ENCODE data around the gene CD48. TPM values are rescaled to one million over a fixed set of nuclear protein-coding genes. Genes with fewer than 3 reads are reported as not detected.

CD48 gene
- total RNA-seq, 1 experiment from 2014 or later, result 0.20 TPM

DNA sequence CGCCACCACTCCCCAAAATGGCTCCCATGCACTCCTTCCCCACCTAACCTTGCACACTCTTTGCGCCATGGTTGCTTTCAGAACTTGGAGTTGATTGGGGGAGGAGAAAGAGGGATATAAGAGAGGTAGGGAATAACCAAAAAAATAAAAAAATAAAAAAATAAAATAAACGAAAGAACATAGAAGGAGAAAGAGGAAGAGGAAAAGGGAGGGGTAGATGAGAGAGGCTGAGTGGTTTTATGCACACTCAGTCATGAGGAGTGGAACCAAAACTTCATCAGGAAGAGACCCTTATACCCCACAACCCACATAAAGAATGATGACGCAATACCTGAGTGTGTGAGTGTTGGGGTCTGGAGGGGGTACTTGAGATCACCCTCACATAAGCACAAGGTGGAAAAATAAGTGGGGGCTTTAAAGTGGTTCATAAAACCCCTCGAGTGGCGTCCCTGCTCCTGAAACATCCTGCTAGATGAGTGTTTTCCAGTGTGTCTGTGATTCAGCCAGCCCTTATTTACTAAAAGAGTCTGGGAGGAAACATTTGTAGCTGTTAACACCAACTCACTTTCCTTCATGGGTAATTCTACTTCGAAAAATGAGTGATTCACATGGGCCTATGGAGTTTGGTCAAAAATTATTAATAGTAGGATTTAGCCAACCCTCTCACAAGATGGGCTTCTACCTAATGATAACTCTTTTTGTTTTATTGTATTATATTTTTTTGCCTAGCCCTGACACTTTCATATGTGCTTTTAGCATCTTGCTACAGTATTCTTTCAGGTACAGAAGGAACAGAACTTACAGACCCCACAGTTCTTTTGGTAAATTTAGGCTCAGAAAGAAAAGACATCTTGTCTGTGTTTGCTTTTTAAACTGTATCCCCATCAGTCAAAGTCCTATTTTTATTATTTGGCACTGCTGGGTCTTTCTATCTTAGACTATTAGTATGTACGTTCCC lies 70.0 kb downstream of the CD48 start:
- H3K36me3 ChIP-seq (ENCODE audit: control insufficient read depth in 1 of 2, insufficient read depth in 2 of 2, low read length in 2 of 2), result no peaks in the 10 kb centered on the region
- H3K4me2 ChIP-seq (ENCODE audit: low read length), result no peak overlapping the region
- no peak overlapping the region for H3K27ac ChIP-seq (ENCODE audit: low read depth, low read length)
- ChIA-PET CTCF (no interaction called here), RAD21 (ENCODE audit: low non-redundant PET in 1 of 2, low total read pairs in 2 of 2, uncharacterized antibody in 2 of 2, unreplicated experiment in 2 of 2) (no interaction called here), POLR2A (no interaction called here)
- H3K27me3 ChIP-seq (ENCODE audit: insufficient read depth, low read length), result no peaks in the 10 kb centered on the region
- no peak for TF ChIP-seq SP1 (IDR thresholded peaks at IDR 0.05; ENCODE audit: low read depth)
- no peak for TF ChIP-seq RAD21 (IDR thresholded peaks at IDR 0.05; ENCODE audit: low read depth)
- no peak for TF ChIP-seq CBX3 (IDR thresholded peaks at IDR 0.05; ENCODE audit: low read depth)
- TF ChIP-seq CEBPB (IDR thresholded peaks at IDR 0.05; ENCODE audit: low read depth), result no peak
- no peak for TF ChIP-seq CTCF (IDR thresholded peaks at IDR 0.05 in 2 of 3, conservative IDR thresholded peaks at IDR 0.05 in 1 of 3; ENCODE audit: borderline replicate concordance in 1 of 3, insufficient read depth in 1 of 3, low read depth in 2 of 3, low read length in 2 of 3)
- TF ChIP-seq, protein P1, sequence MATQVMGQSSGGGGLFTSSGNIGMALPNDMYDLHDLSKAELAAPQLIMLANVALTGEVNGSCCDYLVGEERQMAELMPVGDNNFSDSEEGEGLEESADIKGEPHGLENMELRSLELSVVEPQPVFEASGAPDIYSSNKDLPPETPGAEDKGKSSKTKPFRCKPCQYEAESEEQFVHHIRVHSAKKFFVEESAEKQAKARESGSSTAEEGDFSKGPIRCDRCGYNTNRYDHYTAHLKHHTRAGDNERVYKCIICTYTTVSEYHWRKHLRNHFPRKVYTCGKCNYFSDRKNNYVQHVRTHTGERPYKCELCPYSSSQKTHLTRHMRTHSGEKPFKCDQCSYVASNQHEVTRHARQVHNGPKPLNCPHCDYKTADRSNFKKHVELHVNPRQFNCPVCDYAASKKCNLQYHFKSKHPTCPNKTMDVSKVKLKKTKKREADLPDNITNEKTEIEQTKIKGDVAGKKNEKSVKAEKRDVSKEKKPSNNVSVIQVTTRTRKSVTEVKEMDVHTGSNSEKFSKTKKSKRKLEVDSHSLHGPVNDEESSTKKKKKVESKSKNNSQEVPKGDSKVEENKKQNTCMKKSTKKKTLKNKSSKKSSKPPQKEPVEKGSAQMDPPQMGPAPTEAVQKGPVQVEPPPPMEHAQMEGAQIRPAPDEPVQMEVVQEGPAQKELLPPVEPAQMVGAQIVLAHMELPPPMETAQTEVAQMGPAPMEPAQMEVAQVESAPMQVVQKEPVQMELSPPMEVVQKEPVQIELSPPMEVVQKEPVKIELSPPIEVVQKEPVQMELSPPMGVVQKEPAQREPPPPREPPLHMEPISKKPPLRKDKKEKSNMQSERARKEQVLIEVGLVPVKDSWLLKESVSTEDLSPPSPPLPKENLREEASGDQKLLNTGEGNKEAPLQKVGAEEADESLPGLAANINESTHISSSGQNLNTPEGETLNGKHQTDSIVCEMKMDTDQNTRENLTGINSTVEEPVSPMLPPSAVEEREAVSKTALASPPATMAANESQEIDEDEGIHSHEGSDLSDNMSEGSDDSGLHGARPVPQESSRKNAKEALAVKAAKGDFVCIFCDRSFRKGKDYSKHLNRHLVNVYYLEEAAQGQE (IDR thresholded peaks at IDR 0.05; ENCODE audit: low read depth), result no peak
- TF ChIP-seq POLR2A (IDR thresholded peaks at IDR 0.05; ENCODE audit: borderline replicate concordance, extremely low read depth, insufficient read depth, insufficient read length), result no peak
- TF ChIP-seq YY1 (IDR thresholded peaks at IDR 0.05; ENCODE audit: extremely low read depth, insufficient replicate concordance, low read depth, low read length), result no peak
- H4K20me1 ChIP-seq (ENCODE audit: insufficient read depth), result no peaks in the 10 kb centered on the region
- DNase-seq (ENCODE audit: low read depth, low spot score), result no peak
- no peak overlapping the region for H3K4me3 ChIP-seq (replicated peaks in 1 of 2; ENCODE audit: low read depth in 1 of 2, low read length in 2 of 2)
- intact Hi-C loops (cut with micrococcal nuclease), result no loop called here
- no peak overlapping the region for H2AFZ ChIP-seq (ENCODE audit: low read depth, low read length, poor library complexity, severe bottlenecking)
- no peak for ATAC-seq
- BruUV-seq (replicated peaks), result no TSS peak
- H3K79me2 ChIP-seq (ENCODE audit: insufficient read depth, low read length), result no peaks in the 10 kb centered on the region
- no peak overlapping the region for H3K9ac ChIP-seq (ENCODE audit: low read length)
- H3K9me2 ChIP-seq (ENCODE audit: insufficient read depth), result no peaks in the 10 kb centered on the region
- no peaks in the 10 kb centered on the region for H3K4me1 ChIP-seq (ENCODE audit: control insufficient read depth in 1 of 2, insufficient read depth in 2 of 2, low read length in 2 of 2)
- no peaks in the 10 kb centered on the region for H3K9me3 ChIP-seq (ENCODE audit: control insufficient read depth in 1 of 2, insufficient read depth in 1 of 2, low read depth in 1 of 2, low read length in 2 of 2)
